NCI-H2081 (cell line): ENCODE measurements around the gene IDUA.
A peak's percentile ranks its signal among the peaks of the same experiment; 100 is the strongest.
"Not testable (repeated sequence)": the region's sequence is repeated elsewhere in the genome, so short reads cannot be mapped to it uniquely, and the experiment has no call there.

Experiments used
- DNase-seq, 2 experiments: peaks; one replicate each; lab custom pipeline; 2025; lab: John Stamatoyannopoulos, UW

The IDUA gene

DNA sequence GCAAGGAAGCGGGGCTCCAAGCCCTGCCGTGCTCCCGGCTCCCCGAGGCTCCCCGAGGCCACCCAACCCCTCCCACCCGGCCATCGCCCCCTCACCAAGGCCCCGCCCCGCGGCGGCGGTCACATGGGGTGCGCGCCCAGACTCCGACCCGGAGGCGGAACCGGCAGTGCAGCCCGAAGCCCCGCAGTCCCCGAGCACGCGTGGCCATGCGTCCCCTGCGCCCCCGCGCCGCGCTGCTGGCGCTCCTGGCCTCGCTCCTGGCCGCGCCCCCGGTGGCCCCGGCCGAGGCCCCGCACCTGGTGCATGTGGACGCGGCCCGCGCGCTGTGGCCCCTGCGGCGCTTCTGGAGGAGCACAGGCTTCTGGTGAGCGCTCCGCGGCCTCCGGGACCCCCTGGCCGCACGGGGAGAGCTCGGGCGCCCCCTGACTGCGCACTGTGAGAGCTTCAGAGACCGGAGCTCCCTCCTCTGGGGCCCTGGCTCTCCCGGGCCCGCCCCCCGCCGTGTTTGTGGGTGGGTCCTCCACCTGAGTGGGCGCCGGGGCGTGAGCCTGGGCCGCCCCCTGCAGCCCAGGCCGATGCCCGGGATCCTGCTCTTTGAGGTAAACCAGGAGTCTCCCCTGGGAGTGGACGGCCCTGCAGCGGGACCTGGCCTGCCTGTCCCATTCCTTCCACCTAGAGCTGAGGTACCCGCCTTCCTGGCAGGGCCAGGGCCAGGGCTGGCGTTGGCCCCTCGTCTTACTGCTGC is at the start of gene IDUA:
IDUA (plus strand) TSS at position 166 of the 745 bp plus-strand sequence; CDS start at position 207, 41 bp downstream.
- DNase-seq = peak; percentile 30 to 66

DNA sequence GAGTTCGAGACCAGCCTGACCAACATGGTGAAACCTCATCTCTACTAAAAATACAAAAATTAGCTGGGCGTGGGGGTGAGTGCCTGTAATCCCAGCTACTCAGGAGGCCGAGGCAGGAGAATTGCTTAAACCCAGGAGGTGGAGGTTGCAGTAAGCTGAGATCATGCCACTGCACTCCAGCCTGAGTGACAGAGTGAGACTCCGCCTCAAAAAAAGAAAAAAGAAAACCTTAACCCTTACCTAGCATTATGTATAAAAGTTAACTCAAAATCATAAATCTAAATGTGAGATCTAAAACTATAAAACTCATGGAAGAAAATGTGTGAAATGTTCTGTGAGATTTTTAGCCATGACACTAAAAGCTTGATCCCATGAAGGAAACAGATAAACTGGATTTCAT is 47.3 kb upstream of the IDUA start:
- not testable (repeated sequence) for DNase-seq

DNA sequence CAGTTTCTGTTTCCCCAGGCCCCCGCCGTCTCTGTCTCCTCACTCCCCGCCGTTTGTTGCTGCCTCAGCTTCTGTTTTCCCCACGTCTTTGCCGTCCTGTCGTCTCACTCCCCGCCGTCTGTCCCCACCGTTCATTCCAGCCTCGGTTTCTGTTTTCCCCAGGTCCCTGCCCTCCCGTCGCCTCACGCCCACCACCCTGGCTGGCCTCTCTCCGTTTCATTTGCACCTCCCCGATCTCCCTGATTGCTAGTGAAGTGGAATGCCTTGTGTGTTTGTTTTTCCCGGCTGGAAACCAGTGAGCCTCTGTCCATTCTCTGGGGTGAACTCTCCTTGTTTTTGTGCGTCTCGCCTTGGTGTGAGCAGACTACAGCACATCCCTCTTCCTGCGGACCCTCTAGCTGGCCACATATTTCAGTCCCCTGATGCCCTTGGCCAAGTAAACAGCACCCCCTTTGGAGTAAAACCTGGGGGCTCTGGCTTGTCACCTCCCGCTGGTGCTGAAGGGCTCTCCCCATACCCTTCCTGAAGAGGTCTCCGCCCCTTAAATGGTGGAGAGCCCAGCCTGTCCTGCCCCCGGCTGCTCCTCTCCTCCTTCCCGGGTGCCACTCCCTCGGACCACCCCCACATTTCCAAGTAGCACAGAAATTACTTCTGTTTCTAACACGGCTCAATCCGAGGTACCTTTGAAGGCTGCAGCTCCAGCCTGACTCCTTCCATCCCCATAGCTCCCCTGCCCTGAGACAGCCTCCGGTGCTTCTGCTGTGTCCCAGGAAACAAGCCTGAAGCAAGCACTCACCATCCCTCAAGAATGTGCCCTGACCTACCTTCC is 41.4 kb upstream of the IDUA start:
- DNase-seq = no peak

GRCh38 chr4:946103-946450 is 40.8 kb upstream of the IDUA start:
- DNase-seq = no peak

DNA sequence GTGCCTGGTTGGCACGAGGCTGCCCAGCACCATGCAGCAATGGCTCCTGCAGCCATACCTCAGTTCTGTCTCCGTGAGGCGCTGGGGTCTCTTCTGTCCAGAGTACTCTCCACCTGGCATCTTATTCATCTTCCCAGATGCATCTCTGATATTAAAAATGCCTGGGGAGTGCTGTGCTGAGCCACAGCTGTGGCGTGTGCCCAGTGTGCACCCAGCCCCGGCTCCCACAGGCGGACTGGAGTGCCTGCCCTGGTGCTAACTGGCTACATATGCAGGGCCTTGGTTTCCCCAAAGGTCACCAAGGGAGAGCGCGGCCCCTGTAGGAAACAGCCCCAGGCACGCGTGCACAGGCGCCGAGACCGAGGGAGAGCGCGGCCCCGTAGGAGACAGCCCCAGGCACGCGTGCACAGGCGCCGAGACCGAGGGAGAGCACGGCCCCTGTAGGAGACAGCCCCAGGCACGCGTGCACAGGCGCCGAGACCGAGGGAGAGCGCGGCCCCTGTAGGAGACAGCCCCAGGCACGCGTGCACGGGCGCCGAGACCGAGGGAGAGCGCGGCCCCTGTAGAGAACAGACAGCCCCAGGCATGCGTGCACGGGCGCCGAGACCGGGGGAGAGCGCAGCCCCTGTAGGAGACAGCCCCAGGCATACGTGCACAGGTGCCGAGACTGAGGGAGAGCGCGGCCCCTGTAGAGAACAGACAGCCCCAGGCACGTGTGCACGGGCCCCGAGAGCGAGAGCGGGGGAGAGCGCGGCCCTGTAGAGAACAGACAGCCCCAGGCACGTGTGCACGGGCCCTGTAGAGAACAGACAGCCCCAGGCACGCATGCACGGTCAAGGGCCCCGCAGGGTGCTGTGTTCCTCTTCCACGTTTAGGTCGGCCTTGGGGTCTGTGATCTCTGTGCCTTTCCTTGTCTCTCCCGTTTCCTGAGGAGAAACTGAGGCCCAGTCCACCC is 40.0 kb upstream of the IDUA start:
- DNase-seq = no peak

GRCh38 chr4:947491-947971 is 39.3 kb upstream of the IDUA start:
- no peak for DNase-seq

DNA sequence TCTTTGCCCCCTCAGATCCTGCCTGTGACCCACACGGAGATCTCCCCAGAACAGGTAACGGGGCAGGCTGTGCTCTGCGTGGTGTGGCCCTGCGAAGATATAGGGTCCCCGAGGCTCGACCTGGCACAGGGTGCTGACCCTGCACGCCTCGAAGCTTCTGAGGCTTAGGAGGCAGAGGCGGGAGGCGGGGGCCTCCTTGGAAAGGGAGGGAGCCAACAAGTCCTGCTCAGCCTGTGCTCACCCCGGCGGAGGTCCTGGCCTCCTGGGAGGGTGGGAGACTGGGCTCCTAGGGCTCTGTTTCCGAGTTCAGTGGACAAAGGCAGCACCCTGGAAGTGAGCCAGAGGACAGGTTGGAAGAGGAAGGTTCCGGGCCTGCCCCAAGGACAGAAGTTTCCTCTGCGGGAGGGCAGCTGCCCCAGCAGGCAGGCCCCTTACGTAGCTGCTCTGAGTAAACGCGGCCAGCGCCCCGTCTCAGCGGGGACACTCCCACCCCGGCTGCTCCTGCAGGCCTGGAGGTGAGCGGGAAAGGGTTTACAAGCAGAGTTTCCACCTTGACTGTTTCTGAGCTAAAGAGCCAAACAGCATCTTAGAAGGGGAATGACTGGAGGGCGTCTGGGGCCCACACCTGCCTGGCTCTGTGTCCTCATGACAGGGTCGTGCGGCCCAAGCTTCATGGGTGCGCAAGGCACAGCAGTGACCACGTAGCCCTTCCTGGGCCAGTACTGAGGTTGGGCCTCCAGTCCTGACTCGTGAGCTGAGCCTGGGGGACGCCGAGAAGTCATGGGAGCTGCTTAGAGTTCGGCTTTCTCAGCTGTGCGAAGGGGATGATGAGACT is 38.5 kb upstream of the IDUA start:
- DNase-seq = no peak

DNA sequence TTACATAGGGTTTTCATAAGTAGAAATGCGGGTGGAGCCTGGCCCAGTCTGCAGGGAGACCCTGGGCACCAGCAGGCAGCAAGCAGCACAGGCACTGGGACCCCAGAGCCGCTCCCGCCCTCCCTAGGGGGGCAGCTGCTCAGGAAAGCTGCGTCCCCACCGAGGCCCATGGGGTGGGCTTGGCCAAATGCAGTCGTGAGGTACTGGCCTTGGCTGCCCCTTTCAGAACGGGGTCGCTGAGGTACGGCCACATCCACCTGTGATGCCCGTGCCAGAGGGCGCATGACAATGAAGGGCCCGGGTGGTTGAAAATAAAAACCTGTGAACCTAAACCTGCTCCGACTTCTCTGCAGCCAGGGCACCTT is 37.9 kb upstream of the IDUA start:
- no peak for DNase-seq

DNA sequence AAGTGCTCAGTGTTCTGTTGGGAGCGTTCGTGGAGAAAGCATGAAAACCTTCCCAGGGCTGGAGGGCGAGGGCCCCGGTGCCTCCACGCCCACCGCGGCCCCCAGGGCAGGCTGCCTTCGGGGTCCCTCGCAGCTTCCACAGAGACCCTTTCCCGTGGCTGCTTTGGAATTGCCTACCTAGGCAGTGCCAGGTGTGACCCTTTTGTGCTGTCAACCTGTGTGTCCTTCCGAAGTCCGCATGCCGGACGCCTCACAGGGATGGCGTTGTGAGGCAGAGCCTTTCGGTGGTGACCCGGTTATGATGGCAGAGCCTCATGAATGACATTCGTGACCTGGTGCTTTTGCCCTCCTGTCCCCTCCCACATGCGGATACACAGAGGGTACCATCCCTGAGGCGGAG is 37.2 kb upstream of the IDUA start:
- no peak for DNase-seq

GRCh38 chr4:950136-951020 is 36.5 kb upstream of the IDUA start:
- DNase-seq = no peak

- no peak for DNase-seq
Observed at GRCh38 chr4:951186-951585, 35.7 kb upstream of the IDUA start.

DNA sequence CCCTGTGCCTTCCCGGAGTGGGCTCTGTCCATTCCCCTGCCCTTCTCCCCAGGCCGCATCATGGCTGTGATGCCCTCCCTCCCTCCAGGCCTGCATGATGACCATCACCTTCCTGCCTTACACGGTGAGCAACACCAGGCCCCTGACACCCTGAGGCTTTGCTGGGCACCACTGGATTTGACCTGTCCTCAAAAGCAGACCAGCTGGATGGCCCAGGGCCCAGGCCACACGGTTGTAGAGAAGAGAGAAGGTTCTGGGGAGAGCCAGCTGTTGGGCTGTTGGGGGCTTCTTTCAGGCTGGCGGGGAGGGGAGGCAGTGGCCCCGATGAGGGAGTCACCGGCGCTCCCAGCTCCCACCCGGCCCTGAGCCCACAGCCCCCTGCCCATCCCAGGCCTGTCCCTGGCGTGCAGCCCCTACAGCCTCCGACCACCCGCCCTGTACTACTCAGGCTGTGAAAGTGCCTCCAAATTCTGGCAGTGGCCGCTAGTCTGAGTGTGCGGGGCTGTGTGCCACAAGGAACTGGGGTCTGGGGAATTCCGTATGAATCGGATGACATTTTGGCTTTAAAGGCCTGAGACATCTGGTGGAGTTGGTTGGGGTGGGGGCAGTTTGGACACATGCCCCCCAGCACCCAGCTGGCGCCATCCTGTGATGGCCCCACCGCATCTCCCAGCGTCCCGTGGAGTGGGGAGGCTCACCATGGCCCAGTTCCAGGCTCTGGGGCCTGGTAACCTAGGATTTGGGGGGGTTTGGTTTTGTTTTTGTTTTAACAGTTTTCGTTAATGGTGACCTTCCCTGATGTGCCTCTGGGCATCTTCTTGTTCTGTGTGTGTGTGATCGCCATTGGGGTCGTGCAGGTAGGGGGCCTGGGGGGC is 35.0 kb upstream of the IDUA start:
- DNase-seq = no peak

DNA sequence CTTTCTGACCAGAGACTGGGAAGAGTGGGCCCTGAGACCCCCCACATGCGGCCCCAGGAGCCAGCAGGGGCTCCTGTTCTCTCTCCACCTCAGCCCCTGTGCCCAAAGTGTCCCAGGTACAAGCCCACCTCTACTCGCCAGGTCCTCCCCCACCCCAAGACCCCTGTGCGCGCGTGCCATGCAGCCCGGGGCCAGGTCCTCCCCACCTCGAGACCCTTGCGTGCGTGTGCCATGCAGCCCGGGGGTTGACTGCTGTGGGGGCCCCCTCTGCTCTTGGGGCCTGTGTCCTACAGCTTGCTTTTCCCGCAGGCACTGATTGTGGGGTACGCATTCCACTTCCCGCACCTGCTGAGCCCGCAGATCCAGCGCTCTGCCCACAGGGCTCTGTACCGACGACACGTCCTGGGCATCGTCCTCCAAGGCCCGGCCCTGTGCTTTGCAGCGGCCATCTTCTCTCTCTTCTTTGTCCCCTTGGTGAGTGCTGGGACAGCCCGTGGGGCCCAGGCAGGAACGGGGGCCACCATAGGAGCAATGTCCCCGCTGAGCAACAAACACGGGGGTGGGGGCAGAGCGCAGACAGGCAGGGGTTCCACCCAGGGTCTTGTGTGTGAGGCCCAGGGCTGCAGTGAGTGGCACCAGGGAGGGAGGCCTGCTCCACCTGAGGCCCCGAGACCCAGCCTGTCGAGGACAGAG is 33.8 kb upstream of the IDUA start:
- DNase-seq = no peak

DNA sequence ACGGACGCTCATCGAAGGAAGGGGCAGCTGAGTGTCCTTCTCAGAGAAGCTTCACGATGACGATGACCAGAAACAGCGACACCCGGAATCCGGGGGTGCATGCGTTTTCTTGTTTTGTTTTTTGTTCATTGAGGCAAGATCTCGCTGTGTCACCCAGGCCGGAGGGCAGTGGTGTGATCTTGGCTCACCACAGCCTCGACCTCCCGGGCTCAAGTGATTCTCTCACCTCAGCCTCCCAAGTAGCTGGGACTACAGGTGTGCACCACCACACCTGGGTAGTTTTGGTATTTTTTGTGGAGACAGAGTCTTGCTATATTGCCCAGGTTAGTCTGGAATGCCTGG is 33.3 kb upstream of the IDUA start:
- DNase-seq = no peak

GRCh38 chr4:954211-955020 is 32.4 kb upstream of the IDUA start:
- no peak for DNase-seq

DNA sequence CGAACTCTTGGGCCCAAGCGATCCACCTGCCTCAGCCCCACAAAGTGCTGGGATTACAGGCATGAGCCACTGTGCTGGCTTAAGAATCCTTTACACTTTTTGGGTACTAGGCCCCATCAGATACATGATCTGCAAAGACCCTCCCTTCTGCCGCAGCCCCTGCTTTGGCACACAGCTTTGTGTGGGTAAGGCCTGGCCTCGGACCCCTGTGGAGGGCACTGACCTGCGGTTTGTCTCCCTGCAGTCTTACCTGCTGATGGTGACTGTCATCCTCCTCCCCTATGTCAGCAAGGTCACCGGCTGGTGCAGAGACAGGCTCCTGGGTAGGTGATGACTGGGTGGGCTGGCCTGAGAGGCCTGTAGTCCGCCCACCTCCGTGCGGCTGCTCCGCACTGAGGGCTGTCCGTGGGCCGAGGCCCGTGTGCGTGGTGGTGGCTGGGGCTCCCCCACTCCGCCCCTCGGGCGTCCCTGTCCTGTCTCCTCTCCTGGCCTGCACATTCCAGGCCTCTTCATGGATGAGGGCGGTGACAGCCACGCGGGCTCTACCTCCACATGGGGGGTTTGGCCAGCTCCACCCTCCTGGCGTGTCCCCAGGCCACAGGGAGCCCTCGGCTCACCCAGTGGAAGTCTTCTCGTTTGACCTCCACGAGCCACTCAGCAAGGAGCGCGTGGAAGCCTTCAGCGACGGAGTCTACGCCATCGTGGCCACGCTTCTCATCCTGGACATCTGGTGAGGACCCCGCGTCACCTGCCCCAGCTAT is 31.5 kb upstream of the IDUA start:
- no peak for DNase-seq

DNA sequence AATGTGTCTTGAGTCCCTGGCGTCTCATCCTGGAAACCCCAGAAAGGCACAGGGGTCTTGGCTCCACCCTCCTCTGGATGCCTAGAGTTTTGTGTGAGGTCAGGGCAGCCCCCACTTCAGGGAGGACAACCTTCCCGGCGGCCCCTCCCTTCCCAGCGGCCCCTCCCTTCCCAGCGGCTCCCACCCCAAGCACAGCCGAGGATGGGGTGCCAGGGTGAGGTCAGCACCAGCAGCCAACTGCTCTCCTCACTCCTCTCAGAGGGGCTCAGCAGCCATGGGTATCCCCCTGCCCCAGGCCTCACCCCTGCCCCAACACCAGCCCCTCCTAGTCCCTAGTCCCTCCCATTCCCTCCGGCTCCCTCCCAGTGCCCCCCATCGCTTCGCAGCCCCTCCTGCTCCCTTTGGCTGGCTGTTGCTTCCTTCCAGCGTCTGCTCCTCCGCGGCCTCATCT is 30.9 kb upstream of the IDUA start:
- no peak for DNase-seq
